RKO (cell line): ENCODE data around the gene DHX30.

Source experiments
- DNase-seq: peaks from one replicate; pipeline ENCODE4 v3.0.0-alpha.2; 2016; ENCODE audit warnings: low spot score

Gene DHX30

GRCh38 chr3:47852604-47853602 lies 50.0 kb downstream of the DHX30 start:
- DNase-seq: no peak

DNA sequence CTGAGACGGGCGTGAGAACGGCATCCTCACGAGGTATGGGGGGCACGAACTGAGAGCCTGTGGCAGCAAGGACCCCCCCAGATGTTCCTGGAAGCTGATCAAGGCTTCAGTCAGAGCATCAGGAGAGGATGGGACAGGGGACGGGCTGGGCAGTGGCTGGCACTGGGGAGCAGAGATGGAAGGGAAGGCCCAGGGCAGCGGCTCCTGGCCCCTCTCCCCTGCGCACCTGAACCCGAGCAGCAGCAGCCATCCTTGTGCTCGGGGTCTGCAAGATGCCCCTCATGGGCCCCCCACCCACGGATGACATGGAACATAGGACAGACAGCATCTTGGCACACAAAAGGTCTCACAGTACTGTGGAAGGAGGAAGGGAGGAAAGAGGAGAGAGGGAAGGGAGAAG lies 51.3 kb downstream of the DHX30 start:
- DNase-seq: no peak

- no peak for DNase-seq
Observed at GRCh38 chr3:47854720-47855455, 52.0 kb downstream of the DHX30 start.

GRCh38 chr3:47855461-47856383 lies 52.8 kb downstream of the DHX30 start:
- no peak for DNase-seq

GRCh38 chr3:47856669-47857068 lies 53.7 kb downstream of the DHX30 start:
- no peak for DNase-seq

DNA sequence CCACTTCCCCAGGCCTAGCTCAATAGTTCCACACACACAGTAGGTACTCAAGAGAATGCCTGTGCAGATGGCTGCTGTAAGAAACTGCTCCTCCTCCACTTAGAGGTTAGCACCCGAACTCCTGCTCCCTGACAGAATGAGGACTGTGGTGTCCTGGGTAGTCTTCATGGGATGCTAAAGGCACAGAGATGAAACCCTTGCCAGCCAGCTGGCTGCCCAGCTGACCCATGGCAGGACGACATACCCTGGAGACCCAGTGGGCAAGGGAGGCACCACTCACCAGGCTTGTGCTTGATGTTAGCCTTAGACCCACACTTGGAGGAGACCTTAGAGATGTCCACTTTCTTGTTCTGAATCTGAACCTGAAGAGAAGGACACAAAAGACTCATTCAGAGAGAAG lies 54.2 kb downstream of the DHX30 start:
- no peak for DNase-seq

- DNase-seq: no peak
Observed at GRCh38 chr3:47859956-47860605, 57.1 kb downstream of the DHX30 start.

DNA sequence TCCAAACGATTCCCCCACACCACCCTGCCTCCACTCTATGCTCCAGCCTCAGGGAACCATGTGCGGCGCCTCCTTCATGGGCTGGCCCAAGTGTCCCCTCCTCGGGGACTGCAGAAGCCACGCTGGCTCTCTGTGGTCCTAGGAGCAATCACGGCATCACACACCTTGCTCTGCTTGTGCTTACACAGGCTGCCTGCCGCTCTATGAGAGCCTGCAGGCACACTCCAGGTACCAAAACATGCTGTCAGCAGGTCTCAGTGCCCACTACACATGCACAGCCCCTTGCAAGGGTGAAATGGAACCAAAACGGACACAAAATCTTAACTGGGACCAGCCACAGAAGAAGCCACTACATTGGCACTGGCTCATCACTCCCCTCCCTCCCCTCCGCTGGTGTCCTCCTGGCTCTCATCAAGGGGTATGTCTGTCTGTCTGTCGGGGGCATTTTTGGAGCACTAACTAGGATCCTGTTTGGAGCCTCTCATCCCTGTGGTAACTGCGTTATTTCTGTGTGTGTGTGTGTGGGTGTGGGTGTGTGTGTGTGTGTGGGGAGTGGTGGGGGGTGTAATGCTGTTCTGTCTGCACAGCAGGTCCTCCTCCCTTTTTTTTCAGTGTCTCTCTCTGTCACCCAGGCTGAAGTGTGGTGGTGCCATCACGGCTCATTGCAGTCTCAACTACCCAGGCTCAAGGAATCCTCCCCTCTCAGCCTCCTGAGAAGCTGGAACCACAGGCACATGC lies 60.6 kb downstream of the DHX30 start:
- DNase-seq: no peak

GRCh38 chr3:47865192-47865591 lies 62.3 kb downstream of the DHX30 start:
- peak; percentile 58 for DNase-seq

DNA sequence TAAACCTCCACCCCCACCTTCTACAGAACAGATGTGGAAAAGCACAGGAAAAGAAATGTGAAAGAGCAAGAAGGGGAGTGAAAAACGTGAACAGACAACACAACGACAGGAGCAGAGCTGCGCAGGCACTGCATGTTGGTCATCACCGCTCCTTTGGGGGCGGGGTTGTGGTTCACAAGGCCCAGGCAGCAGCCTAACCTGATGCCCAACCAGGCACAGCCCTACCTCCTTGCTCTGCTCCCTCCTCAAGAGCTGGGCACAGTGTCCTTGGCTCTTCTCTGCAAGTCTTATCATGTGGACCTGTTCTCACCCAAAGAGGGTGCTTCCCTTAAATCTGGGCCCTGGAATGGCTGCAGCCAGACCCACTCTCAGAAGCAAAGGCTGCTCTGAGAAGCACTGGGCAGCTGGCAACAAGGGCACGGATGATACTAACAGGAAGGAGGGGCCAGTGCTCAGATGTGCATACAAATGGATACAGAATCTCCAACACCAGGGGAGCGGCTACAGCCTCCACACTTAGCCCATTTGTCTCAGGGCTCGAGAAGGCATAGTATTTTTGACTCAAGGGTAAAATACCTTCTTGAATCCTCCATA lies 64.6 kb downstream of the DHX30 start:
- DNase-seq: no peak

DNA sequence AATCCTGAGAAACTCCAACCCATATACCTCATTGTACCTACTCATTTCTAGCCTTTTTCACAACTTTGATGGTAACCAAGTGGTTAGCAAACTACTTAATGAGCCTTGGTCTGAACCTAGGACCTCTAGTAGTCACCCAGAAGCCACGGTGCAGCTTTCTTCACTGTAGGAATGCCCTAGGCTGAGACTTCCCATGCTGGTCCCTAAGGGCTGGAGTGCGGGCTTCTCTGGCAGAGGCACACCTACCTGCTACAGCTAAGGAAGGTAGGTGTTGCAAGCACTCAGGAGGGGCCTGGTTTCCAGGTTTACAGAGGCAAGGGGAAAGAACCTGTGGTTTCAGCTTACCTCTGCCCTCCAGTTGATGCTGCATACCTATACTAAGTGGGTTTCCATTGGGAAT lies 65.4 kb downstream of the DHX30 start:
- DNase-seq: no peak

- no peak for DNase-seq
Observed at GRCh38 chr3:47870156-47870555, 67.2 kb downstream of the DHX30 start.

- no peak for DNase-seq
Observed at GRCh38 chr3:47870702-47871260, 67.8 kb downstream of the DHX30 start.

DNA sequence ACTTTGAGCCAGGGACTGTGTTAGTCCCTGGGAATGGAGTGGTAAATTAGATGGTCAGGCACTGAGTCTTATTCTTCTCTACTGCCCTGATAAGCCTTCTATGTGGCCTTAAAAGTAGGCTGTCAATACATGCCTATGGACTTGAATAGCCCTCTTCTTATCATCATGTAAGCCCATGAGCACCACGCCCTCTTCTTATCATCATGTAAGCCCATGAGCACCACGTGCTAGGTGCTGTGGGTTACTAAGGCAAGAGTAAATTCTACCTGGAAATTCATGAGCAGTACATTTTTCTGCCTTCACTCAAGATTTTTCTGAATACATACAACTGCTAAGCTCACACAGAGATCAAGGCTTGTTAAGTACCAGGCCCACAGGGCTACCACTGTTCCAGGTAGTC lies 68.5 kb downstream of the DHX30 start:
- DNase-seq: no peak

GRCh38 chr3:47872916-47873315 lies 70.0 kb downstream of the DHX30 start:
- no peak for DNase-seq

DNA sequence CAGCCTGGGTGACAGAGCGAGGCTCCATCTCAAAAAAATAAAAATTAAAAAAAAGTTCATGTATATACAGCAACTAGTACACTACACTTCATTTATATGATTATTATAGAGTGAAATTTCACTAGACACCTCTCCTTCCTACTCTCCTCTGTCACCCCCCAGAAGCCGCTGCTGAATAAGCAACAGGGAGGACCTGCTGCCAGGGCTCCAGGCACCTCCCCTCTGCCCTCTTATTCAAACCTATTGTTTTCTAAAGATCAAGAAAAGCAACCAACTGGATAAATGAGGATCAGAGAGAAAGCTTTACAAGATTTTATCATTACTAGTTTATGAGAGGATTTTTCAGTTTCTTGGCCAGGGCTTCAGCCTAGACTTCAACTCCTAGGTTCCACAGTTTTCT lies 71.5 kb downstream of the DHX30 start:
- DNase-seq: no peak

DNA sequence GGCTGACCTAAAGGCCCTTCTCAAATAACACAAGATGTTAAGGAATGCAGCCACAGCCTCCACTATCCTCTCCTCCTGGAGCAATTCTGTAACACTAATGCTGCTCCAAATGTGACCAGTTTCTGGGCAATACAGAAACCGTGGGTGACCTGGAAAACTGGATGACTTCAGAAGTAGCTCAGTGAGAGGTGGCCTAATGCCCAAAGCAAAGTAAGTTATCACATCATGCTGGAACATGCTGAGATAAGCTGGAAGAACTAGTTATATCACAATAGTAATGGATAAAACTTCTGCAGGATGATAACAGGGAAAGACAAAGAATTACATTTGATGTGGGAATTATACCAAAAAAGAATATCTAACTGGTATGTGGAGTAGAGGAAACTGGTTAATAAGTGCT lies 72.0 kb downstream of the DHX30 start:
- no peak for DNase-seq

DNA sequence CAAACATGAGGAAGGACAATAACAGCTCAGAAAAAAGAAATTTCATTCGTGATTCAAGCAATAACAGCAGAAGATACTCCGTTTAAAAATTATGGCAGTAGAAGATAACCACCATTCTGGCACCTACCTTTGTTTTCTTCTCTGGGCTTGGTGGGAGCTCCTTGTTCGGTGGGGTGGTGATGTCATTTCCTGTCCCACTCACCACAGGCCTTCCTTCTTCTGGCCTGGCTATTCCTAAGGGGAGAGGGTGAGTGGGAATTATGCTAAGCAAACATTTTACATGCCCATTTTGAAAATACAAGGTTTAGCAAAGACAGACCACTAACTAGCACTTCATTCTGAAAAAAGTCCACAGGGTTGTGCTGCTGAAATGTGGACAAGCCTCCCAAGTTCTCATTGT lies 74.4 kb downstream of the DHX30 start:
- DNase-seq: no peak

DNA sequence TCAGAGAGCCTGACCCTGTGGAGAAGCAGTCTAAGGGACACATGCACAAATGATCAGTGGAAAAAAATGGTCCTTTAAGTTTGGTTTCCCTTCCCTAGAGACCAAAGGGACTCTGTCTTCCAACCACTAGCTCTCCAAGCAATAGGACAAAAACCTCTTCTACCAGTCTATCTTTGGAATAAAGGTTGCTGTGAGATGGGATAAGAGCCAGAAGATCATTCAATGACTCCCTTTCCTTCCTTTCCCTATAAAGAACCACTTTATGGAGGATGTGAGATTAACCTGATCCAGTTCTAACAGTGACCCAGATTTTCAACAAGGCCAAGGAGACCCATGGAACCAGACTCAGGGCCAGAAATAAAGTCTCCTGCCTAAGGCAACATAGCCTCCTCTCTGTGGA lies 74.8 kb downstream of the DHX30 start:
- no peak for DNase-seq

GRCh38 chr3:47882338-47882737 lies 79.4 kb downstream of the DHX30 start:
- DNase-seq: peak; percentile 16
